ENCODE data around the gene RRP1. TPM values are rescaled to one million over a fixed set of nuclear protein-coding genes. Genes with fewer than 3 reads are reported as not detected.

The RRP1 gene
- total and polyA plus RNA-seq, 2 of the 13 experiments (the other 11 are each of a cell fraction or from before 2014, with no cell fraction given), result 20.1 to 35.1 TPM

GRCh38 chr21:43817157-43818086, 28.0 kb downstream of the RRP1 start:
- no peaks in the 10 kb centered on the region for H3K79me2 ChIP-seq (ENCODE audit: insufficient read depth, low read length)
- intact Hi-C loops (cut with micrococcal nuclease; ENCODE audit: unreplicated experiment), result loop anchor here (10.0 kb wide), 1 partner anchor 97 kb away; no protein-coding TSS in a partner anchor
- no peak overlapping the region for H3K27ac ChIP-seq (ENCODE audit: extremely low read length, insufficient read depth, low read length)
- BruUV-seq (replicated peaks), result no TSS peak
- peaks cover 42% of the 10 kb centered on the region for H3K4me1 ChIP-seq (ENCODE audit: insufficient read depth, low read length)
- H3K9ac ChIP-seq (ENCODE audit: insufficient read depth, low read depth, low read length), result no peak overlapping the region
- peak overlapping the region in 1 of 3 experiments; percentile 45; a peak in 1 of 6 replicates for H3K4me3 ChIP-seq (replicated peaks in 1 of 3; ENCODE audit: insufficient read depth in 1 of 3, low read depth in 2 of 3, low read length in 3 of 3)
- peak overlapping the region; percentile 35 for H3K4me2 ChIP-seq (ENCODE audit: low read depth, low read length)
- FAIRE-seq (no peak), ATAC-seq (peak; percentile 4), DNase-seq (ENCODE audit: low spot score) (no peak)
- 44% methylated on average over 11 of the region's 29 CpGs for WGBS (ENCODE audit: low lambda C conversion rate)
- peaks cover 3 to 11% of the 10 kb centered on the region in 2 experiments; a peak in 4 of 5 replicates for H3K27me3 ChIP-seq (ENCODE audit: control insufficient read depth in 1 of 2, insufficient read depth in 2 of 2, low read length in 2 of 2)
- ChIA-PET POLR2A (interaction anchor here (0.6 kb wide), 1 partner anchor 12 kb away, joined by 4 read pairs; no protein-coding TSS in a partner anchor), CTCF (ENCODE audit: low intra/inter-chr PET ratio, low total read pairs) (no interaction called here)
- H4K20me1 ChIP-seq (ENCODE audit: insufficient read depth, low read length), result no peaks in the 10 kb centered on the region
- no peaks in the 10 kb centered on the region for H3K9me3 ChIP-seq (ENCODE audit: low read length)
- no peaks in the 10 kb centered on the region for H3K36me3 ChIP-seq (replicated peaks in 1 of 2; ENCODE audit: control insufficient read depth in 1 of 2, insufficient read depth in 2 of 2, low read length in 2 of 2)
- in situ Hi-C loops (cut with HindIII; ENCODE audit: extremely low pct_ligation_motif_present, low pct_unique_long_range_greater_than_20kb), result no loop called here
- no peak for TF ChIP-seq TRAFD1 (CRISPR knock-in tag; IDR thresholded peaks at IDR 0.05; ENCODE audit: borderline replicate concordance)
- 0 out of 2 replicates have a peak, but pooled peaks have one; percentile 24 for TF ChIP-seq HNRNPL (IDR thresholded peaks at IDR 0.05; ENCODE audit: low read depth, low read length)
- 0 out of 2 replicates have a peak, but pooled peaks have one; percentile 33 for TF ChIP-seq TBX2 (CRISPR knock-in tag; IDR thresholded peaks at IDR 0.05; ENCODE audit: borderline replicate concordance)
- H2AFZ ChIP-seq (ENCODE audit: low read length), result no peak overlapping the region

GRCh38 chr21:43818685-43819084, 29.3 kb downstream of the RRP1 start:
- CTCF ChIA-PET (ENCODE audit: low intra/inter-chr PET ratio, low total read pairs), result no interaction called here
- H3K79me2 ChIP-seq (ENCODE audit: insufficient read depth, low read length), result no peaks in the 10 kb centered on the region
- in situ Hi-C loops (cut with HindIII; ENCODE audit: extremely low pct_ligation_motif_present, low pct_unique_long_range_greater_than_20kb) (no loop called here), intact Hi-C loops (cut with micrococcal nuclease; ENCODE audit: unreplicated experiment) (loop anchor here (10.0 kb wide), 1 partner anchor 96 kb away; no protein-coding TSS in a partner anchor)
- no peak overlapping the region for H2AFZ ChIP-seq (ENCODE audit: low read length)
- no peak overlapping the region for H3K9ac ChIP-seq (ENCODE audit: insufficient read depth, low read depth, low read length)
- H3K9me3 ChIP-seq (ENCODE audit: low read length), result no peaks in the 10 kb centered on the region
- FAIRE-seq (no peak), ATAC-seq (no peak), DNase-seq (ENCODE audit: low spot score) (no peak)
- POLR2A ChIA-PET, result no interaction called here
- no peak overlapping the region for H3K4me2 ChIP-seq (ENCODE audit: low read depth, low read length)
- H3K36me3 ChIP-seq (replicated peaks in 1 of 2; ENCODE audit: control insufficient read depth in 1 of 2, insufficient read depth in 2 of 2, low read length in 2 of 2), result no peaks in the 10 kb centered on the region
- peaks cover 1 to 11% of the 10 kb centered on the region in 2 experiments; a peak in 4 of 5 replicates for H3K27me3 ChIP-seq (ENCODE audit: control insufficient read depth in 1 of 2, insufficient read depth in 2 of 2, low read length in 2 of 2)
- no TSS peak for BruUV-seq (replicated peaks)
- TF ChIP-seq E2F2 (CRISPR knock-in tag; IDR thresholded peaks at IDR 0.05; ENCODE audit: borderline replicate concordance) (no peak), MYPOP (CRISPR knock-in tag; IDR thresholded peaks at IDR 0.05) (no peak)
- no peak overlapping the region for H3K4me3 ChIP-seq (replicated peaks in 1 of 3; ENCODE audit: insufficient read depth in 1 of 3, low read depth in 2 of 3, low read length in 3 of 3)
- H3K27ac ChIP-seq (ENCODE audit: extremely low read length, insufficient read depth, low read length), result no peak overlapping the region
- no peaks in the 10 kb centered on the region for H4K20me1 ChIP-seq (ENCODE audit: insufficient read depth, low read length)
- H3K4me1 ChIP-seq (ENCODE audit: insufficient read depth, low read length), result peaks cover 34% of the 10 kb centered on the region
- WGBS (ENCODE audit: low lambda C conversion rate), result 56% methylated on average over 3 of the region's 3 CpGs
